H1 (cell line): ENCODE data around the gene KIF26B. TPM values are rescaled to one million over a fixed set of nuclear protein-coding genes. Genes with fewer than 3 reads are reported as not detected.

Experiments used
- CTCF ChIA-PET: fragments of 300-600 bp; sonication (Branson Sonifier 250); formaldehyde crosslinking; loops from one replicate; lab custom pipeline; 2021; ENCODE audit not compliant: partially characterized antibody; lab: Charles Lee
- POLR2A ChIA-PET: fragments of 300-600 bp; sonication (Branson Sonifier 250); formaldehyde crosslinking; loops from one replicate; lab custom pipeline; 2021; ENCODE audit warnings: inconsistent platforms; ENCODE audit not compliant: partially characterized antibody; lab: Charles Lee
- DNase-seq, 2 experiments: peaks; one replicate each; pipeline versions ENCODE4 v3.0.0 to v3.0.0-alpha.2; 2010 to 2022; ENCODE audit warnings: low spot score in 2 of 2, low read depth in 1 of 2, mixed read lengths in 1 of 2
- FAIRE-seq: peaks from 2 replicates; lab custom pipeline; 2011; peaks lifted over from hg19 to GRCh38; lab: Jason Lieb, UNC
- H2AFZ ChIP-seq: 2 replicates; pipeline ENCODE4 v1.8.1; 2012; ENCODE audit warnings: low read length, inconsistent platforms
- H2AK5ac ChIP-seq: 2 replicates; pipeline ENCODE4 v1.6.1; 2013; ENCODE audit warnings: low read depth, low read length
- H2BK120ac ChIP-seq: replicated peaks from 2 replicates; pipeline ENCODE3; 2013; ENCODE audit warnings: low read depth, low read length, inconsistent platforms
- H2BK12ac ChIP-seq: 2 replicates; pipeline ENCODE4 v1.6.1; 2013; ENCODE audit warnings: low read depth, low read length
- H2BK15ac ChIP-seq: 2 replicates; pipeline ENCODE4 v1.6.1; 2013; ENCODE audit warnings: low read length
- H2BK20ac ChIP-seq: 2 replicates; pipeline ENCODE4 v1.6.1; 2013; ENCODE audit warnings: low read length
- H2BK5ac ChIP-seq: 2 replicates; pipeline ENCODE4 v1.6.1; 2013; ENCODE audit warnings: low read depth, low read length
- H3K14ac ChIP-seq: 2 replicates; pipeline ENCODE4 v1.6.1; 2013; ENCODE audit warnings: inconsistent platforms; ENCODE audit not compliant: insufficient read length
- H3K18ac ChIP-seq: 2 replicates; pipeline ENCODE4 v1.6.1; 2013; ENCODE audit warnings: low read length; ENCODE audit errors: extremely low read depth
- H3K23ac ChIP-seq: 2 replicates; pipeline ENCODE4 v1.6.1; 2013; ENCODE audit warnings: inconsistent platforms; ENCODE audit not compliant: insufficient read length
- H3K23me2 ChIP-seq: 2 replicates; pipeline ENCODE4 v1.6.1; 2013; ENCODE audit warnings: low read depth, low read length
- H3K27ac ChIP-seq: 2 replicates; pipeline ENCODE4 v1.6.1; 2011; ENCODE audit warnings: low read depth, low read length, inconsistent platforms
- H3K27me3 ChIP-seq, 4 experiments: replicated peaks in 1 of 4; 1 replicate in 1 of 4; 2 replicates in 3 of 4; pipeline versions ENCODE4 v1.6.1 to v1.8.1; 2011 to 2013; ENCODE audit warnings: low read length in 3 of 4, mild to moderate bottlenecking in 3 of 4, inconsistent platforms in 2 of 4, mixed read lengths in 2 of 4, moderate library complexity in 1 of 4; ENCODE audit not compliant: control insufficient read depth in 3 of 4, insufficient read depth in 3 of 4; ENCODE audit errors: extremely low read depth in 1 of 4
- H3K36me3 ChIP-seq, 4 experiments: 2 replicates each; pipeline versions ENCODE4 v1.6.1 to v1.8.1; 2011 to 2013; ENCODE audit warnings: mild to moderate bottlenecking in 4 of 4, low read length in 3 of 4, moderate library complexity in 2 of 4, control low read depth in 1 of 4, inconsistent platforms in 1 of 4; ENCODE audit not compliant: insufficient read depth in 4 of 4, control insufficient read depth in 2 of 4
- H3K4ac ChIP-seq: replicated peaks from 2 replicates; pipeline ENCODE3; 2013; ENCODE audit warnings: low read length, low read depth, mixed read lengths, inconsistent platforms; ENCODE audit not compliant: insufficient read length
- H3K4me1 ChIP-seq, 4 experiments: replicated peaks in 1 of 4; 1 replicate in 1 of 4; 2 replicates in 3 of 4; pipeline versions ENCODE4 v1.6.1 to v1.8.1; 2011 to 2013; ENCODE audit warnings: low read length in 3 of 4, inconsistent platforms in 2 of 4, mixed read lengths in 1 of 4; ENCODE audit not compliant: insufficient read depth in 4 of 4, control insufficient read depth in 3 of 4
- H3K4me2 ChIP-seq, 2 experiments: 2 replicates each; pipeline versions ENCODE4 v1.6.1 to v1.8.1; 2011 to 2013; ENCODE audit warnings: low read depth in 2 of 2, low read length in 2 of 2, control low read depth in 1 of 2, inconsistent platforms in 1 of 2, mild to moderate bottlenecking in 1 of 2; ENCODE audit not compliant: insufficient read depth in 1 of 2
- H3K4me3 ChIP-seq, 4 experiments: fragments of 200-600, 300-600 bp in 1 of 4; sonication (generic), shearing (Covaris generic), sonication (Bioruptor Twin) in 1 of 4; 2 replicates each; pipeline versions ENCODE4 v1.5.1 to v1.8.1; 2011 to 2016; ENCODE audit warnings: low read length in 4 of 4, low read depth in 3 of 4, control low read depth in 2 of 4, inconsistent platforms in 2 of 4, mild to moderate bottlenecking in 2 of 4, mixed read lengths in 1 of 4, moderate library complexity in 1 of 4; ENCODE audit not compliant: insufficient read depth in 2 of 4; ENCODE audit errors: extremely low read depth in 1 of 4
- H3K56ac ChIP-seq: replicated peaks from 2 replicates; pipeline ENCODE3; 2013; ENCODE audit warnings: low read depth, mild to moderate bottlenecking, mixed read lengths, low read length, inconsistent platforms; ENCODE audit not compliant: insufficient read length
- H3K79me1 ChIP-seq: 2 replicates; pipeline ENCODE4 v1.6.1; 2013; ENCODE audit warnings: low read depth, low read length, control low read depth
- H3K79me2 ChIP-seq, 2 experiments: 2 replicates each; pipeline versions ENCODE4 v1.6.1 to v1.8.1; 2012 to 2013; ENCODE audit warnings: low read length in 2 of 2, mild to moderate bottlenecking in 2 of 2, inconsistent platforms in 1 of 2; ENCODE audit not compliant: insufficient read depth in 2 of 2, control insufficient read depth in 1 of 2
- H3K9ac ChIP-seq, 4 experiments: replicated peaks in 1 of 4; 1 replicate in 1 of 4; 2 replicates in 3 of 4; pipeline versions ENCODE4 v1.6.1 to v1.8.1; 2011 to 2013; ENCODE audit warnings: low read depth in 3 of 4, low read length in 3 of 4, control low read depth in 2 of 4, mild to moderate bottlenecking in 2 of 4, moderate library complexity in 2 of 4, inconsistent platforms in 1 of 4; ENCODE audit errors: extremely low read depth in 1 of 4
- H3K9me3 ChIP-seq, 2 experiments: 2 replicates each; pipeline versions ENCODE4 v1.6.1 to v1.8.1; 2012 to 2013; ENCODE audit warnings: mild to moderate bottlenecking in 2 of 2, moderate library complexity in 2 of 2, control low read depth in 1 of 2, inconsistent platforms in 1 of 2, low read depth in 1 of 2, low read length in 1 of 2, mixed read lengths in 1 of 2; ENCODE audit not compliant: insufficient read depth in 2 of 2
- H4K20me1 ChIP-seq, 2 experiments: replicated peaks in 1 of 2; 2 replicates each; pipeline versions ENCODE3 to v1.8.1; 2011 to 2013; ENCODE audit warnings: inconsistent platforms in 2 of 2, low read length in 2 of 2, mild to moderate bottlenecking in 1 of 2; ENCODE audit not compliant: insufficient read depth in 2 of 2, control insufficient read depth in 1 of 2
- H4K5ac ChIP-seq: 2 replicates; pipeline ENCODE4 v1.6.1; 2013; ENCODE audit warnings: low read length, low read depth, mixed read lengths, inconsistent platforms; ENCODE audit not compliant: insufficient read length
- H4K8ac ChIP-seq: 2 replicates; pipeline ENCODE4 v1.8.0; 2013; ENCODE audit warnings: mild to moderate bottlenecking, moderate library complexity, low read length, inconsistent platforms; ENCODE audit not compliant: insufficient read depth; ENCODE audit errors: extremely low read depth
- H4K91ac ChIP-seq: replicated peaks from 2 replicates; pipeline ENCODE3; 2013; ENCODE audit warnings: low read length, mixed read lengths, inconsistent platforms; ENCODE audit not compliant: insufficient read length
- ASH2L ChIP-seq: fragments of 200-600, 300-600 bp; sonication (generic); IDR thresholded peaks from one replicate; pipeline ENCODE4 v1.7.1; 2017; ENCODE audit warnings: low read length
- CEBPB ChIP-seq: IDR thresholded peaks from 2 replicates; pipeline ENCODE4 v1.6.1; 2012; ENCODE audit warnings: low read depth, low read length
- CHD2 ChIP-seq: IDR thresholded peaks from 2 replicates; pipeline ENCODE4 v1.6.1; 2012; ENCODE audit warnings: low read length, improper control_type of control experiment
- FOSL1 ChIP-seq: IDR thresholded peaks from 2 replicates; pipeline ENCODE4 v1.6.1; 2011; ENCODE audit warnings: mild to moderate bottlenecking, low read depth, low read length, moderate library complexity; ENCODE audit not compliant: insufficient read depth
- KDM1A ChIP-seq: fragments of 200-600, 300-600 bp; sonication (generic); IDR thresholded peaks from 2 replicates; pipeline ENCODE4 v1.7.1; 2016; ENCODE audit warnings: mild to moderate bottlenecking, low read length, borderline replicate concordance
- RAD21 ChIP-seq, 2 experiments: IDR thresholded peaks in 1 of 2; conservative IDR thresholded peaks in 1 of 2; 2 replicates each; pipeline ENCODE4 v1.6.1; 2011; ENCODE audit warnings: low read depth in 2 of 2, low read length in 2 of 2, improper control_type of control experiment in 1 of 2, inconsistent platforms in 1 of 2, mild to moderate bottlenecking in 1 of 2, moderate library complexity in 1 of 2
- RXRA ChIP-seq: IDR thresholded peaks from 2 replicates; pipeline ENCODE4 v1.6.1; 2011; ENCODE audit warnings: low read depth, mild to moderate bottlenecking, low read length, moderate library complexity; ENCODE audit not compliant: insufficient read depth
- SP2 ChIP-seq: IDR thresholded peaks from 2 replicates; pipeline ENCODE4 v1.6.1; 2012; ENCODE audit warnings: mild to moderate bottlenecking, low read length, inconsistent platforms
- TBP ChIP-seq: IDR thresholded peaks from 2 replicates; pipeline ENCODE4 v1.6.1; 2011; ENCODE audit warnings: low read depth, low read length, improper control_type of control experiment
- YY1 ChIP-seq: IDR thresholded peaks from 2 replicates; pipeline ENCODE4 v1.6.1; 2011; ENCODE audit warnings: low read depth, mild to moderate bottlenecking, low read length
- WGBS, 2 experiments: shearing (Covaris generic) in 1 of 2; methylation state at CpG; one replicate each; pipeline versions ENCODE4 v1.1.6 to v1.1.7; 2013 to 2015; ENCODE audit warnings: low lambda C conversion rate in 2 of 2, mixed read lengths in 2 of 2, inconsistent platforms in 1 of 2, low coverage in 1 of 2, missing lambda C conversion rate in 1 of 2; ENCODE audit not compliant: insufficient replicate concordance in 2 of 2, insufficient coverage in 1 of 2, insufficient read length in 1 of 2; ENCODE audit errors: extremely low coverage in 1 of 2, missing lambda C conversion rate in 1 of 2; 5-methylcytosine and 5-hydroxymethylcytosine counted together
- polyA plus RNA-seq, 7 experiments: library from polyadenylated mRNA; depleted of rRNA in 3 of 7; stranded (reverse) in 5 of 7; unstranded in 2 of 7; fragments of >200 nt in 5 of 7; fragments of 200-250 nt in 2 of 7; gene quantifications; 1 replicate in 5 of 7; 2 replicates in 1 of 7; 4 replicates in 1 of 7; pipeline versions ENCODE4 v1.2.1 to v1.2.3, GENCODE V29; 2011 to 2013; ENCODE audit warnings: missing spikeins in 2 of 7, mixed read lengths in 2 of 7
- total RNA-seq: library from RNA; stranded (reverse); fragmentation: NEBNext Ultra II Directional; extraction: Animal tissue kit (Norgen Biotek cat#: 25700); gene quantifications from 2 replicates; pipeline ENCODE4 v1.2.1, GENCODE V29; 2021
- TF ChIP-seq, protein P1 (sequence below): IDR thresholded peaks from 2 replicates; pipeline ENCODE4 v1.6.1; 2011; ENCODE audit warnings: low read length, improper control_type of control experiment
- TF ChIP-seq, protein P2 (sequence below): IDR thresholded peaks from 2 replicates; pipeline ENCODE4 v1.6.1; 2012; ENCODE audit warnings: inconsistent platforms

Gene KIF26B
- total and polyA plus RNA-seq, 2 of the 8 experiments (the other 6 are each of a cell fraction or from before 2014, with no cell fraction given) = 0.06 to 0.28 TPM

DNA sequence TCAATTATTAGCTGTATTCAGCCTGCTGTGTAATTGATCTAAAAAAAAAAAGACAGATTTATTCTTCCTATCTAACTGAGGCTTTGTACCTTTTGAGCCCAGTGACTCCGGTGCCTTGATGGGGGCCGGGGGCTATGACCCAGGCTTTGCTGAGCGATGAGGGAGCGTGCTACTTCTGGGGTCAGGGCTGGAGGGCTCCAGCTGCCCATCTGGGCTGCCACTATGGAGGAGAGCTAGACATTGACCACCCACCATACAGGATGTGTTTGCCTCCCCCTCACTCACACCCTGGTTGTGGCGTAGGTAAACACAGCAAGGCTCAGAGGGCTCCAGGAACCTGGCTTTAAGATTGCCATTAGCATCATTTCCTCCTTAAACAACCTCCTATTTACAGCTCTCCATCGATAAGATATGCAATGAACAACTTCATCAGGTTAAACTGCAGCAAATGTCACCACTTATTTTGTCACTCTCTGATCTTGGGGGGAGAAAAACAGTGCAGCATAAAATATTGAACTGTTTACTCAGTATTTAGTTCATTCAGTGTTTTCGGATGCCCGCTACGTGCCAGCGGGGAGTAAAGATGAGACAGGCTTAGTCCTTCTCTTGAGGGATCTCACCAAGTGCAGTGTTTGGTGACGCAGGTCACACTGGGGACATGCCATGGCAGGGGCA is 231.6 kb downstream of the KIF26B start:
- Histone ChIP-seq H2BK15ac (no peak overlapping the region), H2AFZ (no peak overlapping the region), H3K23ac (no peak overlapping the region), H3K36me3 (no peaks in the 10 kb centered on the region), H3K4me2 (no peak overlapping the region), H3K27me3 (no peaks in the 10 kb centered on the region), H3K18ac (no peak overlapping the region), H3K79me2 (no peaks in the 10 kb centered on the region), H4K5ac (no peak overlapping the region), H3K56ac (no peak overlapping the region), H3K4ac (no peak overlapping the region), H2BK120ac (no peak overlapping the region), H4K20me1 (no peaks in the 10 kb centered on the region), H2AK5ac (no peak overlapping the region), H4K91ac (no peak overlapping the region), H3K79me1 (no peaks in the 10 kb centered on the region), H3K9me3 (no peaks in the 10 kb centered on the region), H3K4me1 (no peaks in the 10 kb centered on the region), H4K8ac (no peak overlapping the region), H2BK5ac (no peak overlapping the region), H3K14ac (no peak overlapping the region), H3K4me3 (no peak overlapping the region), H2BK20ac (no peak overlapping the region), H3K27ac (no peak overlapping the region), H3K9ac (no peak overlapping the region), H2BK12ac (no peak overlapping the region), H3K23me2 (no peaks in the 10 kb centered on the region)
- POLR2A ChIA-PET = no interaction called here
- FAIRE-seq (no peak), DNase-seq (no peak)
- TF ChIP-seq ASH2L = no peak
- no peak for TF ChIP-seq FOSL1
- no peak for TF ChIP-seq CEBPB
- no peak for TF ChIP-seq SP2
- TF ChIP-seq, protein P1, sequence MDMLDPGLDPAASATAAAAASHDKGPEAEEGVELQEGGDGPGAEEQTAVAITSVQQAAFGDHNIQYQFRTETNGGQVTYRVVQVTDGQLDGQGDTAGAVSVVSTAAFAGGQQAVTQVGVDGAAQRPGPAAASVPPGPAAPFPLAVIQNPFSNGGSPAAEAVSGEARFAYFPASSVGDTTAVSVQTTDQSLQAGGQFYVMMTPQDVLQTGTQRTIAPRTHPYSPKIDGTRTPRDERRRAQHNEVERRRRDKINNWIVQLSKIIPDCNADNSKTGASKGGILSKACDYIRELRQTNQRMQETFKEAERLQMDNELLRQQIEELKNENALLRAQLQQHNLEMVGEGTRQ = no peak
- no peak for TF ChIP-seq KDM1A
- no peak for TF ChIP-seq RAD21 (IDR thresholded peaks at IDR 0.05 in 1 of 2, conservative IDR thresholded peaks at IDR 0.05 in 1 of 2; ENCODE audit: low read depth in 2 of 2, low read length in 2 of 2)
- TF ChIP-seq CHD2 = no peak
- TF ChIP-seq TBP = no peak
- no peak for TF ChIP-seq YY1
- TF ChIP-seq, protein P2, sequence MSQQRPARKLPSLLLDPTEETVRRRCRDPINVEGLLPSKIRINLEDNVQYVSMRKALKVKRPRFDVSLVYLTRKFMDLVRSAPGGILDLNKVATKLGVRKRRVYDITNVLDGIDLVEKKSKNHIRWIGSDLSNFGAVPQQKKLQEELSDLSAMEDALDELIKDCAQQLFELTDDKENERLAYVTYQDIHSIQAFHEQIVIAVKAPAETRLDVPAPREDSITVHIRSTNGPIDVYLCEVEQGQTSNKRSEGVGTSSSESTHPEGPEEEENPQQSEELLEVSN = no peak
- no peak for TF ChIP-seq RXRA
- CTCF ChIA-PET = interaction anchor here (0.9 to 4.8 kb wide), 2 partner anchors 23 to 230 kb away, joined by 3 to 33 read pairs; no protein-coding TSS in a partner anchor
- WGBS, 2 experiments = 88% methylated on average over 11 of the region's 11 CpGs; no CpG with 5 or more reads in 1 of the 2 experiments
